HepG2 (cell line): ENCODE measurements around the gene ZNF22. TPM values are rescaled to one million over a fixed set of nuclear protein-coding genes. Genes with fewer than 3 reads are reported as not detected.

Source experiments
- ATAC-seq: fragments of 200-7000 bp; cut with Tn5 transposase; 3 replicates; pipeline ENCODE4 v1.9.1; 2020; ENCODE audit warnings: mild to moderate bottlenecking, moderate library complexity
- BruUV-seq: library from RNA; stranded (reverse); fragments of 400-500 nt; replicated peaks from 2 replicates; lab custom pipeline; 2021; lab: Mats Ljungman, UMichigan
- CTCF ChIA-PET: fragments of 300-600 bp; formaldehyde crosslinking; extraction: SDS; loops from one replicate; lab custom pipeline; 2021; ENCODE audit warnings: low total read pairs, inconsistent platforms, low intra/inter-chr PET ratio; lab: Yijun Ruan, JAX
- POLR2A ChIA-PET: fragments of 350-600 bp; sonication (Branson Sonifier 250); formaldehyde crosslinking; loops from one replicate; lab custom pipeline; 2020; ENCODE audit warnings: antibody characterized with exemption, inconsistent platforms; lab: Yijun Ruan, JAX
- DNase-seq: peaks from one replicate; pipeline ENCODE4 v3.0.0-alpha.2; 2015; ENCODE audit warnings: low spot score
- FAIRE-seq: peaks from 3 replicates; lab custom pipeline; 2011; peaks lifted over from hg19 to GRCh38; lab: Jason Lieb, UNC
- H2AFZ ChIP-seq: one replicate; pipeline ENCODE4 v1.6.1; 2011; ENCODE audit warnings: low read length, inconsistent platforms
- H3K27ac ChIP-seq: fragments of 300-600 bp; 3 replicates; pipeline ENCODE4 v1.8.0; 2011; ENCODE audit warnings: mixed run types, mild to moderate bottlenecking, mixed read lengths, low read length, inconsistent platforms; ENCODE audit not compliant: insufficient read depth; ENCODE audit errors: extremely low read length
- H3K27me3 ChIP-seq, 2 experiments: fragments of 200-600 bp in 1 of 2; 2 replicates in 1 of 2; 3 replicates in 1 of 2; pipeline versions ENCODE4 v1.6.0 to v1.8.0; 2011; ENCODE audit warnings: low read length in 2 of 2, mild to moderate bottlenecking in 2 of 2, moderate library complexity in 2 of 2, inconsistent platforms in 1 of 2; ENCODE audit not compliant: insufficient read depth in 2 of 2, control insufficient read depth in 1 of 2
- H3K36me3 ChIP-seq, 2 experiments: fragments of 200-600 bp in 1 of 2; replicated peaks in 1 of 2; 2 replicates in 1 of 2; 3 replicates in 1 of 2; pipeline versions ENCODE4 v1.5.1 to v1.8.0; 2011; ENCODE audit warnings: low read length in 2 of 2, inconsistent platforms in 1 of 2; ENCODE audit not compliant: insufficient read depth in 2 of 2, control insufficient read depth in 1 of 2
- H3K4me1 ChIP-seq: 2 replicates; pipeline ENCODE4 v1.5.1; 2012; ENCODE audit warnings: low read length, inconsistent platforms; ENCODE audit not compliant: insufficient read depth
- H3K4me2 ChIP-seq: 2 replicates; pipeline ENCODE4 v1.6.0; 2011; ENCODE audit warnings: low read depth, low read length, inconsistent platforms
- H3K4me3 ChIP-seq, 3 experiments: fragments of 200-600 bp in 1 of 3; sonication (generic), shearing (Covaris generic) in 1 of 3; replicated peaks in 1 of 3; 2 replicates each; pipeline ENCODE4 v1.5.1; 2011 to 2016; ENCODE audit warnings: low read length in 3 of 3, inconsistent platforms in 2 of 3, low read depth in 2 of 3, mild to moderate bottlenecking in 2 of 3, control low read depth in 1 of 3, mixed read lengths in 1 of 3; ENCODE audit not compliant: insufficient read depth in 1 of 3
- H3K79me2 ChIP-seq: one replicate; pipeline ENCODE4 v1.6.1; 2011; ENCODE audit warnings: low read length, inconsistent platforms; ENCODE audit not compliant: insufficient read depth
- H3K9ac ChIP-seq: 2 replicates; pipeline ENCODE4 v1.6.0; 2011; ENCODE audit warnings: mild to moderate bottlenecking, low read depth, low read length, inconsistent platforms; ENCODE audit not compliant: insufficient read depth
- H3K9me3 ChIP-seq: 2 replicates; pipeline ENCODE4 v1.5.1; 2012; ENCODE audit warnings: mild to moderate bottlenecking, low read length
- H4K20me1 ChIP-seq: 2 replicates; pipeline ENCODE4 v1.6.0; 2011; ENCODE audit warnings: inconsistent platforms, mild to moderate bottlenecking, low read length, moderate library complexity; ENCODE audit not compliant: insufficient read depth
- ATF7-NPFF ChIP-seq: sonication (generic); formaldehyde crosslinking; IDR thresholded peaks from 2 replicates; pipeline ENCODE4 v1.8.1; 2023; ENCODE audit warnings: mild to moderate bottlenecking, low read depth, missing genetic modification reagents, moderate library complexity
- HNRNPK ChIP-seq: fragments of 200-400 bp; formaldehyde crosslinking; IDR thresholded peaks from 2 replicates; pipeline ENCODE4 v1.6.1; 2018; ENCODE audit warnings: low read length, low read depth, moderate library complexity, mild to moderate bottlenecking; ENCODE audit not compliant: poor library complexity, severe bottlenecking
- KAT7 ChIP-seq: IDR thresholded peaks from 2 replicates; pipeline ENCODE4 v1.6.1; 2018; ENCODE audit warnings: borderline replicate concordance, missing compliant biosample characterization
- RCOR2 ChIP-seq: IDR thresholded peaks from 2 replicates; pipeline ENCODE4 v1.6.1; 2016; ENCODE audit warnings: missing biosample characterization, missing genetic modification reagents
- TMF1 ChIP-seq: sonication (generic); formaldehyde crosslinking; IDR thresholded peaks from 2 replicates; pipeline ENCODE4 v1.8.1; 2022; ENCODE audit warnings: low read depth, missing genetic modification reagents
- ZNF232 ChIP-seq: sonication (generic); formaldehyde crosslinking; IDR thresholded peaks from 2 replicates; pipeline ENCODE4 v1.4.0; 2020; ENCODE audit warnings: missing genetic modification reagents, borderline replicate concordance
- ZNF766 ChIP-seq: sonication (generic); formaldehyde crosslinking; IDR thresholded peaks from 2 replicates; pipeline ENCODE4 v1.5.0; 2020; ENCODE audit warnings: missing genetic modification reagents, borderline replicate concordance
- WGBS: methylation state at CpG from one replicate; pipeline ENCODE4 v1.1.6; 2017; ENCODE audit warnings: low lambda C conversion rate; 5-methylcytosine and 5-hydroxymethylcytosine counted together
- in situ Hi-C: cut with HindIII; loops from 2 replicates; pipeline ENCODE4 v1.10.0; 2017; ENCODE audit warnings: low pct_unique_long_range_greater_than_20kb; ENCODE audit not compliant: extremely low pct_ligation_motif_present
- intact Hi-C: fragments of 100-400 bp; cut with micrococcal nuclease; formaldehyde crosslinking; loops from one replicate; pipeline ENCODE4 v1.10.0; 2022; ENCODE audit not compliant: unreplicated experiment
- polyA plus RNA-seq, 8 experiments: library from polyadenylated mRNA; depleted of rRNA in 3 of 8; stranded (reverse) in 7 of 8; unstranded in 1 of 8; fragments of >200 nt; fragmentation: Illumina TruSeq in 4 of 8; extraction: Trizol in 4 of 8; gene quantifications; 2 replicates each; pipeline versions ENCODE4 v1.2.1 to v1.2.3, GENCODE V29; 2011 to 2016; ENCODE audit warnings: low read depth in 4 of 8, missing spikeins in 1 of 8, mixed read lengths in 1 of 8; ENCODE audit not compliant: insufficient read depth in 1 of 8
- total RNA-seq, 5 experiments: library from RNA; depleted of rRNA; stranded (reverse); fragments of >200 nt; fragmentation: Illumina TruSeq; extraction: Trizol; gene quantifications; 2 replicates each; pipeline ENCODE4 v1.2.3, GENCODE V29; 2016; ENCODE audit warnings: low read depth in 1 of 5
- TF ChIP-seq, protein P1 (sequence below): IDR thresholded peaks from 2 replicates; pipeline ENCODE4 v1.6.1; 2016; ENCODE audit warnings: low read depth, borderline replicate concordance
- TF ChIP-seq, protein P2 (sequence below): sonication (generic); formaldehyde crosslinking; IDR thresholded peaks from 2 replicates; pipeline ENCODE4 v1.5.0; 2020; ENCODE audit warnings: mild to moderate bottlenecking, missing genetic modification reagents, borderline replicate concordance
- TF ChIP-seq, protein P3 (sequence below): sonication (generic); formaldehyde crosslinking; IDR thresholded peaks from 2 replicates; pipeline ENCODE4 v1.4.0; 2020; ENCODE audit warnings: missing genetic modification reagents, borderline replicate concordance

ZNF22 gene
- total and polyA plus RNA-seq, 2 of the 13 experiments (the other 11 are each of a cell fraction or from before 2014, with no cell fraction given): 0.40 to 1.3 TPM

DNA sequence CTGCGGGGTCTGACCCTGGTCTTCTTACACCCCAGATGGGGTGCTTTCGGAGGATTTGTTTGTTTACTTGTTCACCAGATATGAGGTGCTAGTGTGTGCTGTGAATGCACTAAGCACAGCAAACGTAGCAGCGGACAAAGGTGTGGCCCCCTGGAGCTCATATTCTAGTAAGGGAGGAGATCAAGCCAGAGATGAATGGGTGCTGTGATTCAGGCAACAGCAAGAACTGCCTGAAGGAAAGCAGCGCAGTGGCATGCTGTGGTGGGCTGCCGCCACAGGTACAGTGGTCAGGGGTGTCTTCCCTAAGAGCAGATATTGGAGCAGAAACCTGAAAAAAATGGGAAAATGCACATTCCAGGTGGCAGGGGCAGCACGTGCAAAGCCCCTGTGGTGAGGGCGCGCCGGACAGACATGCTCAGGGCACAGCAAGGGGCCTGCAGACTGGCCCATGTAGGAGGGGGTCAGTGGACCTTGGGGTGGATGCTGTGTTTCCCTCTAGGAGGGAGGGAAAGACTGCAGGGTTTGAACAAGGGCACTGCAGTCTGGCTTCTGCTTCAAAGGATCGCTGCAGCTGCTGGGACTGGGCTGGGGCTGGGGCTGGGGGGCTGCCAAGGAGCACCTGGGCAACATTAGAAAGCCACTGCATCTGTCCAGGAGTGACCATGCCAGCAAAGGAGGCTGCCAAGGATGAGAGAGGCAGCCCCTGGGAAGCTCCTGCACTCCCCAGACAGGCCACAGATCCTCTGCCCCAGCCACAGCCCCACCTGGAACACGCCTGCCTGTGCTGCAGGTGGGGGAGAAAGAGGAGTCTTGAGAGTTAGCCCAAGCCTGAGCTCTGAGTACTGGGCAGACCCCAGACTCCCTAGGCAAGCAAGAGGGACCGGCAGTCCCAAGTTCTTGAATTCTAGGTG, 21.2 kb upstream of the ZNF22 start (continued):
- 0 out of 2 replicates have a peak, but pooled peaks have one; percentile 12 for TF ChIP-seq KAT7
- TF ChIP-seq RCOR2 (CRISPR knock-in tag): no peak
- TF ChIP-seq ZNF232 (CRISPR knock-in tag): 0 out of 2 replicates have a peak, but pooled peaks have one; percentile 42
- no peak for TF ChIP-seq ZNF766 (CRISPR knock-in tag)

DNA sequence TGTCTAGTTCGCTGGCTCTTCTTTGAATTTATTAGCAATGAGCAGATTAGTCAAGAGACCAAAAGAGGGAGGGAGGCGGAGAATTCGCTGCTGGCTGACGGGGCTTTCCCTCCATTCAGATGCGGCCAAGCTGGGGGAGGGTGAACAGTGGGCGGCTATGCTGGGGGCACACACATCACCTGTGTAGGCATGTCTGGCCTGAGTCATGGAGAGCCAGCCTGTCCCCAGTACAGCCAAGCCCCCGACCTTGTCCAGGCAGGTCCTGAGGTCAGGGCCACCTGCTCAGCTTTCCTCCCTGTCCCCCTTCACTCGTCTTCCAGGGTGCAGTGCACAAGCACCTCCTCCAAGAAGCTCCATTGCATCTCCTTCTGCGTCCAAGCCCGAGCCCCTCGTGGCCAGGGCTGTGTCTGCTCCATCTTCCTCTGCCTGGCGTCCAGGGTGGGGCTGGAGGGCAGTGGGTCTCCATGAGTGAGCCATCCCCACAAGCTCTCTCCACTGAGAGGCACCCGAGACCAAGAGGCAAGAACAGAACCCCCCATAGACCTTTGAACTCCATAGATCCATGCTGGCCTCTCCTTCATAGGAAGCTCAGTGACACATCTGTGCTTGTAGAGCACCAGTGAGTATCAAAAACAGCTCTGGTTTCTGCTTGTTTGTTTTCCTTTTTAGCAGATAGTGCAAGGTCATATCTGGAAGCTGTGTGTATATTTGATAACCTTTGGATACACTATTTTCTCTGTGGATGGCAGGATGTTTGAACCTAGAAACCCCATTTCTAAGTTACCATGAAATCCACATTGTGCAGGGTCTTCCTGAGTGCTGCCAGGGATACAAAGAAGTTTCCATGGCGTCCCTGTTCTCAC, 20.2 kb upstream of the ZNF22 start:
- Histone ChIP-seq H3K9ac (peak overlapping the region; percentile 72), H2AFZ (no peak overlapping the region), H3K27ac (peak overlapping the region; percentile 97), H4K20me1 (peaks cover 30% of the 10 kb centered on the region), H3K4me3 (peak overlapping the region in 2 of 3 experiments; percentile 12 to 89; a peak in 3 of 6 replicates), H3K9me3 (no peaks in the 10 kb centered on the region), H3K36me3 (peaks cover 3 to 44% of the 10 kb centered on the region in 2 experiments; a peak in 3 of 5 replicates), H3K4me2 (peak overlapping the region; percentile 90), H3K79me2 (peaks cover 33% of the 10 kb centered on the region), H3K27me3 (no peaks in the 10 kb centered on the region; a peak in 1 of 5 replicates), H3K4me1 (peaks cover 72% of the 10 kb centered on the region)
- 25% methylated on average over 10 of the region's 14 CpGs for WGBS
- no TSS peak for BruUV-seq
- peak; percentile 59 for ATAC-seq
- ChIA-PET POLR2A (interaction anchor here (0.9 to 12.6 kb wide), 14 partner anchors 10 to 1560 kb away, joined by 3 to 863 read pairs (median 6); partner anchors contain the start of genes RASSF4, TMEM72 and ZNF22), CTCF (no interaction called here)
- peak; percentile 97 for DNase-seq
- intact Hi-C loops: loop anchor here (1.0 kb wide), 1 partner anchor 16 kb away; no protein-coding TSS in a partner anchor
- in situ Hi-C loops: no loop called here
- peak; percentile 96 for FAIRE-seq
- TF ChIP-seq, protein P1, sequence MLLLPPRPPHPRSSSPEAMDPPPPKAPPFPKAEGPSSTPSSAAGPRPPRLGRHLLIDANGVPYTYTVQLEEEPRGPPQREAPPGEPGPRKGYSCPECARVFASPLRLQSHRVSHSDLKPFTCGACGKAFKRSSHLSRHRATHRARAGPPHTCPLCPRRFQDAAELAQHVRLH (CRISPR knock-in tag): peak; percentile 44; the same call in 1 of the 2 replicates
- TF ChIP-seq TMF1 (CRISPR knock-in tag) (no peak; the same call in 1 of the 2 replicates), HNRNPK (no peak), ATF7-NPFF (CRISPR knock-in tag) (no peak)
- TF ChIP-seq, protein P2, sequence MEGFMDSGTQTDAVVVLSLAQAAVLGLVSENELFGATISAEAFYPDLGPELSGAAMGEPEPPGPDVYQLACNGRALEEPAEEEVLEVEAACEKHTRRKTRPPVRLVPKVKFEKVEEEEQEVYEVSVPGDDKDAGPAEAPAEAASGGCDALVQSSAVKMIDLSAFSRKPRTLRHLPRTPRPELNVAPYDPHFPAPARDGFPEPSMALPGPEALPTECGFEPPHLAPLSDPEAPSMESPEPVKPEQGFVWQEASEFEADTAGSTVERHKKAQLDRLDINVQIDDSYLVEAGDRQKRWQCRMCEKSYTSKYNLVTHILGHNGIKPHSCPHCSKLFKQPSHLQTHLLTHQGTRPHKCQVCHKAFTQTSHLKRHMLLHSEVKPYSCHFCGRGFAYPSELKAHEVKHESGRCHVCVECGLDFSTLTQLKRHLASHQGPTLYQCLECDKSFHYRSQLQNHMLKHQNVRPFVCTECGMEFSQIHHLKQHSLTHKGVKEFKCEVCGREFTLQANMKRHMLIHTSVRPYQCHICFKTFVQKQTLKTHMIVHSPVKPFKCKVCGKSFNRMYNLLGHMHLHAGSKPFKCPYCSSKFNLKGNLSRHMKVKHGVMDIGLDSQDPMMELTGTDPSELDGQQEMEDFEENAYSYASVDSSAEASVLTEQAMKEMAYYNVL (CRISPR knock-in tag): peak; percentile 19; the same call in 1 of the 2 replicates
- TF ChIP-seq, protein P3, sequence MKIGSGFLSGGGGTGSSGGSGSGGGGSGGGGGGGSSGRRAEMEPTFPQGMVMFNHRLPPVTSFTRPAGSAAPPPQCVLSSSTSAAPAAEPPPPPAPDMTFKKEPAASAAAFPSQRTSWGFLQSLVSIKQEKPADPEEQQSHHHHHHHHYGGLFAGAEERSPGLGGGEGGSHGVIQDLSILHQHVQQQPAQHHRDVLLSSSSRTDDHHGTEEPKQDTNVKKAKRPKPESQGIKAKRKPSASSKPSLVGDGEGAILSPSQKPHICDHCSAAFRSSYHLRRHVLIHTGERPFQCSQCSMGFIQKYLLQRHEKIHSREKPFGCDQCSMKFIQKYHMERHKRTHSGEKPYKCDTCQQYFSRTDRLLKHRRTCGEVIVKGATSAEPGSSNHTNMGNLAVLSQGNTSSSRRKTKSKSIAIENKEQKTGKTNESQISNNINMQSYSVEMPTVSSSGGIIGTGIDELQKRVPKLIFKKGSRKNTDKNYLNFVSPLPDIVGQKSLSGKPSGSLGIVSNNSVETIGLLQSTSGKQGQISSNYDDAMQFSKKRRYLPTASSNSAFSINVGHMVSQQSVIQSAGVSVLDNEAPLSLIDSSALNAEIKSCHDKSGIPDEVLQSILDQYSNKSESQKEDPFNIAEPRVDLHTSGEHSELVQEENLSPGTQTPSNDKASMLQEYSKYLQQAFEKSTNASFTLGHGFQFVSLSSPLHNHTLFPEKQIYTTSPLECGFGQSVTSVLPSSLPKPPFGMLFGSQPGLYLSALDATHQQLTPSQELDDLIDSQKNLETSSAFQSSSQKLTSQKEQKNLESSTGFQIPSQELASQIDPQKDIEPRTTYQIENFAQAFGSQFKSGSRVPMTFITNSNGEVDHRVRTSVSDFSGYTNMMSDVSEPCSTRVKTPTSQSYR: peak; percentile 31; the same call in 1 of the 2 replicates
